GM12878 (cell line): ENCODE data around the gene LRRC26. TPM values are rescaled to one million over a fixed set of nuclear protein-coding genes. Genes with fewer than 3 reads are reported as not detected.
A peak's percentile ranks its signal among the peaks of the same experiment; 100 is the strongest.
"Not testable (repeated sequence)": the region's sequence is repeated elsewhere in the genome, so short reads cannot be mapped to it uniquely, and the experiment has no call there.

Experiments
- ATAC-seq: fragments of 200-7000 bp; cut with Tn5 transposase; 3 replicates; pipeline ENCODE4 v1.9.1; 2020; ENCODE audit warnings: mild to moderate bottlenecking, moderate library complexity
- BruUV-seq: library from RNA; stranded (reverse); fragments of 400-500 nt; replicated peaks from 2 replicates; lab custom pipeline; 2021; lab: Mats Ljungman, UMichigan
- CTCF ChIA-PET: fragments of 300-600 bp; sonication (Branson Sonifier 250); formaldehyde crosslinking; extraction: SDS; loops from one replicate; lab custom pipeline; 2021; ENCODE audit warnings: inconsistent platforms; lab: Yijun Ruan, JAX
- POLR2A ChIA-PET: fragments of 350-600 bp; formaldehyde crosslinking; extraction: SDS; loops from one replicate; lab custom pipeline; 2021; ENCODE audit warnings: inconsistent platforms; lab: Charles Lee
- RAD21 ChIA-PET: fragments of 300-600 bp; sonication (Branson Sonifier 250); formaldehyde crosslinking; loops from one replicate; lab custom pipeline; 2023; ENCODE audit warnings: antibody characterized with exemption; ENCODE audit not compliant: unreplicated experiment; lab: Charles Lee
- SMC1A ChIA-PET: fragments of 300-600 bp; sonication (Branson Sonifier 250); formaldehyde crosslinking; loops from one replicate; lab custom pipeline; 2023; ENCODE audit not compliant: unreplicated experiment, uncharacterized antibody; lab: Charles Lee
- DNase-seq: peaks from one replicate; pipeline ENCODE4 v3.0.0-alpha.2; 2011; ENCODE audit warnings: low read depth, low spot score
- FAIRE-seq: peaks from 3 replicates; lab custom pipeline; 2011; peaks lifted over from hg19 to GRCh38; lab: Jason Lieb, UNC
- H2AFZ ChIP-seq: 2 replicates; pipeline ENCODE4 v1.6.0; 2011; ENCODE audit warnings: low read depth, low read length, control low read depth; ENCODE audit not compliant: control insufficient read depth
- H3K27ac ChIP-seq: 2 replicates; pipeline ENCODE4 v1.5.1; 2011; ENCODE audit warnings: control low read depth; ENCODE audit not compliant: control insufficient read depth, insufficient read depth
- H3K27me3 ChIP-seq, 2 experiments: replicated peaks in 1 of 2; 2 replicates each; pipeline versions ENCODE4 v1.6.0 to v1.6.1; 2011; ENCODE audit warnings: low read length in 1 of 2; ENCODE audit not compliant: control insufficient read depth in 2 of 2, insufficient read depth in 2 of 2
- H3K36me3 ChIP-seq, 2 experiments: 2 replicates each; pipeline ENCODE4 v1.5.1; 2011; ENCODE audit warnings: low read length in 1 of 2; ENCODE audit not compliant: control insufficient read depth in 2 of 2, insufficient read depth in 2 of 2
- H3K4me1 ChIP-seq: 2 replicates; pipeline ENCODE4 v1.6.1; 2011; ENCODE audit warnings: mild to moderate bottlenecking, low read length, moderate library complexity, mixed read lengths; ENCODE audit not compliant: control insufficient read depth, insufficient read depth
- H3K4me2 ChIP-seq: 2 replicates; pipeline ENCODE4 v1.6.0; 2011; ENCODE audit warnings: control low read depth; ENCODE audit not compliant: control insufficient read depth, insufficient read depth
- H3K4me3 ChIP-seq: fragments of 200-600 bp; sonication (generic); 2 replicates; pipeline ENCODE4 v1.5.1; 2016
- H3K79me2 ChIP-seq: 2 replicates; pipeline ENCODE4 v1.6.0; 2011; ENCODE audit warnings: low read length; ENCODE audit not compliant: control insufficient read depth, insufficient read depth
- H3K9ac ChIP-seq: 2 replicates; pipeline ENCODE4 v1.8.0; 2011; ENCODE audit warnings: low read length, control low read depth, mixed read lengths; ENCODE audit not compliant: control insufficient read depth, insufficient read depth
- H3K9me3 ChIP-seq: replicated peaks from 3 replicates; pipeline ENCODE4 v1.5.1; 2011; ENCODE audit warnings: mild to moderate bottlenecking, low read length; ENCODE audit not compliant: control insufficient read depth, insufficient read depth
- H4K20me1 ChIP-seq: 2 replicates; pipeline ENCODE4 v1.6.0; 2011; ENCODE audit not compliant: control insufficient read depth, insufficient read depth
- ASH2L ChIP-seq: fragments of 300-600, 200-600 bp; sonication (generic); IDR thresholded peaks from 2 replicates; pipeline ENCODE4 v1.6.1; 2017; ENCODE audit warnings: low read depth, mild to moderate bottlenecking, borderline replicate concordance
- BHLHE40 ChIP-seq, 2 experiments: fragments of 450-650 bp in 1 of 2; IDR thresholded peaks; 2 replicates each; pipeline ENCODE4 v1.6.1; 2011 to 2017; ENCODE audit warnings: low read depth in 2 of 2, borderline replicate concordance in 1 of 2, improper control_type of control experiment in 1 of 2, low read length in 1 of 2, mild to moderate bottlenecking in 1 of 2
- BRCA1 ChIP-seq: IDR thresholded peaks from 2 replicates; pipeline ENCODE4 v1.6.1; 2011; ENCODE audit warnings: low read depth, low read length, improper control_type of control experiment
- HDAC6 ChIP-seq: fragments of 200-600 bp; sonication (generic); IDR thresholded peaks from one replicate; pipeline ENCODE4 v1.8.0; 2017; ENCODE audit warnings: antibody characterized with exemption; ENCODE audit not compliant: unreplicated experiment
- JUND ChIP-seq: IDR thresholded peaks from 2 replicates; pipeline ENCODE4 v1.6.1; 2012; ENCODE audit warnings: low read depth, mild to moderate bottlenecking, low read length, improper control_type of control experiment, moderate library complexity
- POLR2AphosphoS5 ChIP-seq: IDR thresholded peaks from 2 replicates; pipeline ENCODE4 v1.6.1; 2011; ENCODE audit warnings: mild to moderate bottlenecking, low read length, inconsistent platforms
- SMARCA5 ChIP-seq: fragments of 450-650 bp; IDR thresholded peaks from 2 replicates; pipeline ENCODE4 v1.6.1; 2017; ENCODE audit warnings: mild to moderate bottlenecking
- SPI1 ChIP-seq: IDR thresholded peaks from 2 replicates; pipeline ENCODE4 v1.6.1; 2011; ENCODE audit warnings: low read depth, mild to moderate bottlenecking, low read length, moderate library complexity, borderline replicate concordance; ENCODE audit not compliant: insufficient read depth
- ZNF217 ChIP-seq: fragments of 450-650 bp; IDR thresholded peaks from 2 replicates; pipeline ENCODE4 v1.6.1; 2017; ENCODE audit warnings: antibody characterized with exemption, mild to moderate bottlenecking
- WGBS: methylation state at CpG from one replicate; pipeline ENCODE4 v1.1.6; 2016; ENCODE audit warnings: low lambda C conversion rate; ENCODE audit not compliant: insufficient replicate concordance, insufficient coverage; ENCODE audit errors: missing lambda C conversion rate; 5-methylcytosine and 5-hydroxymethylcytosine counted together
- in situ Hi-C: fragments of 300-500 bp; cut with MboI; formaldehyde crosslinking; loops from 9 replicates; pipeline ENCODE4 v1.14.3; 2018; ENCODE audit warnings: mixed read lengths
- intact Hi-C: fragments of 100-400 bp; cut with micrococcal nuclease; formaldehyde crosslinking; loops from one replicate; pipeline ENCODE4 v1.14.2; 2022; ENCODE audit not compliant: unreplicated experiment
- polyA plus RNA-seq, 11 experiments: library from polyadenylated mRNA; depleted of rRNA in 4 of 11; unstranded in 6 of 11; stranded (reverse) in 5 of 11; fragments of >200 nt; fragmentation: Nextera tagmentation in 4 of 11; fragmentation: Illumina TruSeq in 1 of 11; extraction: Ambion mirVana in 4 of 11; extraction: Trizol in 1 of 11; gene quantifications; 1 replicate in 1 of 11; 2 replicates in 10 of 11; pipeline versions ENCODE4 v1.2.1 to v1.2.3, GENCODE V29; 2011 to 2016; ENCODE audit warnings: inconsistent platforms in 2 of 11, missing spikeins in 2 of 11, low read depth in 1 of 11
- total RNA-seq, 4 experiments: library from RNA; depleted of rRNA in 3 of 4; stranded (reverse); fragments of >200 nt in 3 of 4; fragmentation: Illumina TruSeq in 1 of 4; extraction: Trizol in 1 of 4; gene quantifications; 2 replicates each; pipeline versions ENCODE4 v1.2.1 to v1.2.3, GENCODE V29; 2013 to 2021

LRRC26 gene
- total and polyA plus RNA-seq, 10 of the 15 experiments (the other 5 are each of a cell fraction or from before 2014, with no cell fraction given) = 0.29 to 0.91 (median 0.64) TPM; not detected in 5

GRCh38 chr9:137126786-137127185, 43.1 kb downstream of the LRRC26 start:
- ChIA-PET RAD21 (interaction anchor here (1.1 to 2.6 kb wide), 4 partner anchors 24 to 96 kb away, joined by 5 to 29 read pairs (median 9); partner anchors contain the start of gene RNF208), POLR2A (interaction anchor here (0.6 to 7.7 kb wide), 10 partner anchors 12 to 346 kb away, joined by 3 to 166 read pairs (median 8); partner anchors contain the start of genes ANAPC2, RNF208, SSNA1 and TPRN)
- peak overlapping the region; percentile 91 for H3K4me2 ChIP-seq

GRCh38 chr9:137123952-137124462, 45.8 kb downstream of the LRRC26 start:
- POLR2A ChIA-PET = interaction anchor here (0.6 to 4.0 kb wide), 10 partner anchors 16 to 453 kb away, joined by 3 to 18 read pairs (median 4); partner anchors contain the start of gene RNF208
- ATAC-seq, H3K27me3 ChIP-seq, H3K9ac ChIP-seq, FAIRE-seq, H4K20me1 ChIP-seq, H2AFZ ChIP-seq, BruUV-seq, H3K9me3 ChIP-seq, DNase-seq, H3K36me3 ChIP-seq: not testable (repeated sequence)
- CTCF ChIA-PET = interaction anchor here (0.6 to 2.6 kb wide), 4 partner anchors 65 to 740 kb away, joined by 3 to 16 read pairs (median 7); partner anchors contain the start of genes CYSRT1 and RNF224
- RAD21 ChIA-PET = interaction anchor here (1.0 to 2.9 kb wide), 3 partner anchors 27 to 103 kb away, joined by 7 to 26 read pairs (median 7); partner anchors contain the start of genes CYSRT1 and RNF224
- Histone ChIP-seq H3K4me2 (peak overlapping the region; percentile 58), H3K27ac (peak overlapping the region; percentile 0; the same call in 1 of the 2 replicates), H3K4me1 (peaks cover 42% of the 10 kb centered on the region), H3K79me2 (peaks cover 25% of the 10 kb centered on the region), H3K4me3 (peak overlapping the region; percentile 5; the same call in 1 of the 2 replicates)
- SMC1A ChIA-PET = interaction anchor here (1.4 to 2.6 kb wide), 2 partner anchors 27 to 33 kb away, joined by 3 to 14 read pairs; no protein-coding TSS in a partner anchor
- peak; percentile 65; the same call in 1 of the 2 replicates for TF ChIP-seq ZNF217
- peak in 1 of 2 experiments; percentile 29; a peak in 1 of 4 replicates for TF ChIP-seq BHLHE40 (IDR thresholded peaks at IDR 0.05; ENCODE audit: borderline replicate concordance in 1 of 2, low read depth in 2 of 2, low read length in 1 of 2)
- 0 out of 2 replicates have a peak, but pooled peaks have one; percentile 40 for TF ChIP-seq SMARCA5
- WGBS = 32% methylated on average over 5 of the region's 5 CpGs
- intact Hi-C loops = loop anchor here (2.0 kb wide), 1 partner anchor 77 kb away; the partner anchor contains the start of gene TPRN
- in situ Hi-C loops = loop anchor here (5.0 kb wide), 1 partner anchor 103 kb away; the partner anchor contains the start of genes CYSRT1 and RNF224

More at GRCh38 chr9:137126786-137127185, 43.1 kb downstream of the LRRC26 start:
- ATAC-seq = no peak
- intact Hi-C loops = loop anchor here (5.0 kb wide), 1 partner anchor 61 kb away; the partner anchor contains the start of genes ANAPC2 and SSNA1
- Histone ChIP-seq H2AFZ (no peak overlapping the region), H4K20me1 (no peaks in the 10 kb centered on the region), H3K36me3 (no peaks in the 10 kb centered on the region), H3K27me3 (no peaks in the 10 kb centered on the region), H3K4me3 (peak overlapping the region; percentile 72), H3K9ac (peak overlapping the region; percentile 85)
- 1% methylated on average over 3 of the region's 3 CpGs for WGBS
- BruUV-seq = no TSS peak
- SMC1A ChIA-PET = interaction anchor here (1.3 to 2.3 kb wide), 4 partner anchors 24 to 100 kb away, joined by 3 to 19 read pairs (median 4); partner anchors contain the start of genes MAN1B1 and RNF224
- TF ChIP-seq POLR2AphosphoS5 = no peak
- no peak for TF ChIP-seq SMARCA5
- no peak for TF ChIP-seq BRCA1
- TF ChIP-seq ZNF217 = no peak
- no peak for TF ChIP-seq ASH2L
- no peak for TF ChIP-seq HDAC6
- no peak for TF ChIP-seq SPI1
- no peak for TF ChIP-seq JUND
- TF ChIP-seq, all 136 proteins: peak for 0
- CTCF ChIA-PET = interaction anchor here (0.8 to 4.7 kb wide), 4 partner anchors 24 to 74 kb away, joined by 4 to 20 read pairs (median 6); partner anchors contain the start of gene TPRN
- Histone ChIP-seq H3K4me1 (peaks cover 34% of the 10 kb centered on the region), H3K9me3 (no peaks in the 10 kb centered on the region), H3K79me2 (peaks cover 35% of the 10 kb centered on the region), H3K27ac (peak overlapping the region; percentile 82)
- DNase-seq = no peak
- peak; percentile 38 for FAIRE-seq
- in situ Hi-C loops = no loop called here
